ENCODE data around the gene TIMM8A.

GRCh38 chrX:101386542-101386885 lies 38.0 kb upstream of the TIMM8A start:
- no peak for TF ChIP-seq CTCF (IDR thresholded peaks at IDR 0.05)
- no peak for TF ChIP-seq POLR2A (IDR thresholded peaks at IDR 0.05)

All from lower leg skin (tissue), 3 donors.